GM21619 (cell line): ENCODE data around the gene DFFB.

Experiments
- ATAC-seq: cut with Tn5 transposase; IDR thresholded peaks from one replicate; pipeline ENCODE4 v1.9.1; 2021; ENCODE audit not compliant: unreplicated experiment

The DFFB gene

GRCh38 chr1:3924186-3924824 is 67.0 kb downstream of the DFFB start:
- no peak for ATAC-seq

- ATAC-seq: no peak
Measured at GRCh38 chr1:3924825-3925220, 67.5 kb downstream of the DFFB start.

DNA sequence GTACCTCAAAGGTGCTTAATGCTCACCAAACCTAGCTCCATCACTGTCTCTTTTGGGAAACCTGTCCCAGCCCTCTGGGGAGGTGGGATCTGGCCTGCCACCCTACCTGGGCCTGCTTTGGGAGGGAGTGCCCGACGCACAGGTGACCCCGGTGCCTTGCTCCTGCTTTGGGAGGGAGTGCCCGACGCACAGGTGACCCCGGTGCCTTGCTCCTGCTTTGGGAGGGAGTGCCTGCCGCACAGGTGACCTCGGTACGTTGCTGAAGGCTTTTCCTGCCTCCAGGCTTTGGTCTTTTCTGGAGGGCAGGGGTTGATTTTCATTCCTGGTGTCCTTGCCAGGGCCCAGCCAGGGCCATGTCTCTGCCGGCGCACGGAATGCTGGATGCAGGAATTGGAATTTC is 68.0 kb downstream of the DFFB start:
- no peak for ATAC-seq

DNA sequence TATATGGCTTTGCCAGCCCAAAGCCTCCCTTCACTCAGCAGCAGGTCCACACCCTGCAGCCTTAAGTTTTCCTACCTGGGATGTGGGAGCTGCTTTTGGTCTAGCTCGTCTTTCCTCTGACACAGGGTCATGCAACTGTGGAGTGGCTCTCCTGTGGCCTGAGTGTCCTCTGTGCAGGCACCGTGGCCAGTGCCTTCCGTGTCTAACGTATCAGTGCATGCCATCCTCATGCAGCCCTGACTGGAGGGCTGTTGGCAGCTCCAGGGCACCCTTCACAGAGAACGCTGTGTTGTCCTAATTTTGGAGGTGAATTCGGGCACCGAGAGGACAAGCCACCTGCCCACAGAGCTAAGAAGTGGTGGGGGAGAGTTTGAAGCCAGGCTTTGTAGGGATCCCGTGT is 68.5 kb downstream of the DFFB start:
- ATAC-seq: no peak

DNA sequence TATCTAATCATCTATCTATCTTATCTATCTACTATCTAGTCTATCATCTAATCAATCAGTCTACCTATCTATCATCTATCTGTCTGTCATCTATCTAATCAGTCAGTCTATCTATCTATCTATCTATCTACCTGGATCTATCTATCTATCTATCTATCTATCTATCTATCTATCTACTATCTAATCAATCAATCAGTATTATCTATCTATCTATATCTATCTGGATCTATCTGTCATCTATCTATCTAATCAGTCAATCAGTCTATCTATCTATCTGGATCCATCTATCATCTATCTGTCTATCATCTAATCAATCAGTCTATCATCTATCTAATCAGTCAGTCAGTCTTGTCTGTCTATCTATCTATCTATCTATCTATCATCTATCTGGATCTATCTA is 69.7 kb downstream of the DFFB start:
- no peak for ATAC-seq

DNA sequence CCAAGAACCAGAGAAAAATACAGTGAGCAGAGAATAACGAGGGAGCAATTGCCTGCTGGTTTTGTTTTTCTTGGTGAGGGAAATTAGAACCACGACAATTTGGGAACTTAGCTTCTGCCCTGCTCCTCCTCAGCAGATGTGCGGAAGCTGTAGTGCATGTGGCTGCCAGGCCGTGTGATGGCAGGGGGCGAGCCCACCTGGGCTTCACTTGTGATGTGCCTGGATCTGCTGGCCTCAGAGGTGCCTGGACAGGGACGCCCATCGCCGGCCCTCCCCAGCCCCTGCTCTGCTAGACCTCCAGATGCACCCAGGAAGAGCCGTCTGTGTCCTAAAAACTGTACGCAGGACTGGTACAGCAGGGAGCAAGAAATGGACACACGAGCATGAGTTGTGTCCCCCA is 71.3 kb downstream of the DFFB start:
- ATAC-seq: no peak

GRCh38 chr1:3929126-3929525 is 71.8 kb downstream of the DFFB start:
- ATAC-seq: no peak

DNA sequence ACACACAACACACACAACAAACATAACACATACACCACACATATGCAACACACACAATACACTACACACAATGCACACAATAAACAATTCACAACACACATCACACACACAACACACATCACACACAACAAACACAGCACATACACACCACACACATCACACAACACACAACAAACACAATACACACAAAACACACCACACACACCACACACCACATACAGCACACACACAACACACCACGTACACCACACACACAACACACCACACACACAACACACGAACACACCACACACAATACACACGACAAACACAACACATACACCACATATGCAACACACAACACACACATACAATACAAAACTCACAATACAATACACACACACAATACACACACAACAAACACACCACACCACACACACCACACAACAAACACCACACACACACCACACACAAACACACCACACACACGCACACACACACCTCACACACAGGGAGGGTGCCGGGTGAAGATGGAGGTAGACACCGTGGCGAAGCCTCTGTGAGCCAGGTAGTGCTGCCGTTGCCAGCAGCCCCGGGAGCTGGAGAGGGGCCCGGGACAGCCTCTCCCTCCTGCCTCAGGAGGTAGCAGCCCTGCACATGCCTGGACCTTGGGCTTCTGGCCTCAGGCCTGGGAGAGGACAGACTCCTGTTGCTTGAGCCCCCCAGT is 73.2 kb downstream of the DFFB start:
- ATAC-seq: no peak

- ATAC-seq: no peak
Measured at GRCh38 chr1:3931007-3931912, 74.0 kb downstream of the DFFB start.

- ATAC-seq: no peak
Measured at GRCh38 chr1:3932156-3932919, 75.1 kb downstream of the DFFB start.
